Keratinocyte (primary cell): ENCODE measurements around the gene STK11IP. TPM values are rescaled to one million over a fixed set of nuclear protein-coding genes. Genes with fewer than 3 reads are reported as not detected.

Experiments used
- DNase-seq: peaks from one replicate; pipeline ENCODE4 v3.0.0-alpha.2; 2011; ENCODE audit warnings: low read depth, missing footprints, low spot score
- FAIRE-seq: peaks from 2 replicates; lab custom pipeline; 2011; peaks lifted over from hg19 to GRCh38; lab: Jason Lieb, UNC
- H2AFZ ChIP-seq: 2 replicates; pipeline ENCODE4 v1.6.0; 2012; ENCODE audit warnings: low read length, control low read depth, inconsistent platforms; ENCODE audit not compliant: control insufficient read depth
- H3K27ac ChIP-seq: 2 replicates; pipeline ENCODE4 v1.5.1; 2011; ENCODE audit warnings: low read length; ENCODE audit not compliant: control insufficient read depth, insufficient read depth
- H3K27me3 ChIP-seq: 3 replicates; pipeline ENCODE4 v1.6.0; 2011; ENCODE audit warnings: low read length; ENCODE audit not compliant: control insufficient read depth, insufficient read depth; ENCODE audit errors: extremely low read depth
- H3K36me3 ChIP-seq, 2 experiments: 2 replicates in 1 of 2; 3 replicates in 1 of 2; pipeline ENCODE4 v1.5.1; 2011; ENCODE audit warnings: low read length in 2 of 2, mild to moderate bottlenecking in 1 of 2; ENCODE audit not compliant: control insufficient read depth in 2 of 2, insufficient read depth in 2 of 2; ENCODE audit errors: extremely low read depth in 1 of 2
- H3K4me1 ChIP-seq: 3 replicates; pipeline ENCODE4 v1.5.1; 2011; ENCODE audit warnings: low read length; ENCODE audit not compliant: control insufficient read depth, insufficient read depth; ENCODE audit errors: extremely low read depth
- H3K4me2 ChIP-seq: 3 replicates; pipeline ENCODE4 v1.6.0; 2011; ENCODE audit warnings: low read depth, low read length; ENCODE audit not compliant: control insufficient read depth, insufficient read depth; ENCODE audit errors: extremely low read depth
- H3K4me3 ChIP-seq, 3 experiments: fragments of 200-600 bp in 1 of 3; sonication (generic) in 1 of 3; 2 replicates in 2 of 3; 3 replicates in 1 of 3; pipeline ENCODE4 v1.5.1; 2011 to 2016; ENCODE audit warnings: low read length in 3 of 3, mild to moderate bottlenecking in 3 of 3, control low read depth in 2 of 3, inconsistent platforms in 1 of 3, low read depth in 1 of 3, mixed read lengths in 1 of 3, mixed run types in 1 of 3, moderate library complexity in 1 of 3; ENCODE audit not compliant: control insufficient read depth in 2 of 3, insufficient read depth in 2 of 3; ENCODE audit errors: extremely low read depth in 1 of 3
- H3K79me2 ChIP-seq: 2 replicates; pipeline ENCODE4 v1.6.0; 2012; ENCODE audit warnings: low read length; ENCODE audit not compliant: control insufficient read depth, insufficient read depth
- H3K9ac ChIP-seq: 3 replicates; pipeline ENCODE4 v1.6.0; 2011; ENCODE audit warnings: low read length; ENCODE audit not compliant: control insufficient read depth, insufficient read depth; ENCODE audit errors: extremely low read depth
- H3K9me1 ChIP-seq: 3 replicates; pipeline ENCODE4 v1.6.0; 2011; ENCODE audit warnings: low read length; ENCODE audit not compliant: control insufficient read depth, insufficient read depth; ENCODE audit errors: extremely low read depth
- H3K9me3 ChIP-seq: 2 replicates; pipeline ENCODE4 v1.5.1; 2012; ENCODE audit warnings: low read depth, low read length; ENCODE audit not compliant: control insufficient read depth
- H4K20me1 ChIP-seq: 3 replicates; pipeline ENCODE4 v1.6.0; 2011; ENCODE audit warnings: low read length; ENCODE audit not compliant: control insufficient read depth, insufficient read depth; ENCODE audit errors: extremely low read depth
- EZH2 ChIP-seq: IDR thresholded peaks from one replicate; pipeline ENCODE4 v1.6.1; 2012; ENCODE audit warnings: inconsistent platforms, mild to moderate bottlenecking, low read length, moderate library complexity
- dilution Hi-C: fragments of 300-500 bp; cut with MboI; formaldehyde crosslinking; loops from one replicate; pipeline ENCODE4 v1.7.0; 2020; ENCODE audit warnings: low sequenced_read_pairs; ENCODE audit not compliant: extremely low pct_ligation_motif_present
- polyA plus RNA-seq, 5 experiments: library from polyadenylated mRNA; depleted of rRNA in 3 of 5; stranded (reverse) in 3 of 5; stranded (forward) in 1 of 5; unstranded in 1 of 5; fragments of >200 nt; gene quantifications; 1 replicate in 1 of 5; 2 replicates in 3 of 5; 3 replicates in 1 of 5; pipeline versions ENCODE4 v1.2.1 to v1.2.3, GENCODE V29; 2011 to 2012; ENCODE audit warnings: missing spikeins in 2 of 5, low read depth in 1 of 5, low replicate concordance in 1 of 5
- TF ChIP-seq, protein P1 (sequence below), 3 experiments: IDR thresholded peaks in 1 of 3; conservative IDR thresholded peaks in 1 of 3; optimal IDR thresholded peaks in 1 of 3; 2 replicates in 2 of 3; 3 replicates in 1 of 3; pipeline versions ENCODE3 to v1.5.1; 2011; ENCODE audit warnings: low read length in 3 of 3, mild to moderate bottlenecking in 3 of 3, moderate library complexity in 2 of 3, control low read depth in 1 of 3, inconsistent platforms in 1 of 3; ENCODE audit not compliant: insufficient read depth in 2 of 3; ENCODE audit errors: extremely low read depth in 1 of 3

Gene STK11IP
- polyA plus RNA-seq, 1 donor (not counting 4 experiments of a cell fraction or from before 2014, with no cell fraction given) = 10.0 TPM

DNA sequence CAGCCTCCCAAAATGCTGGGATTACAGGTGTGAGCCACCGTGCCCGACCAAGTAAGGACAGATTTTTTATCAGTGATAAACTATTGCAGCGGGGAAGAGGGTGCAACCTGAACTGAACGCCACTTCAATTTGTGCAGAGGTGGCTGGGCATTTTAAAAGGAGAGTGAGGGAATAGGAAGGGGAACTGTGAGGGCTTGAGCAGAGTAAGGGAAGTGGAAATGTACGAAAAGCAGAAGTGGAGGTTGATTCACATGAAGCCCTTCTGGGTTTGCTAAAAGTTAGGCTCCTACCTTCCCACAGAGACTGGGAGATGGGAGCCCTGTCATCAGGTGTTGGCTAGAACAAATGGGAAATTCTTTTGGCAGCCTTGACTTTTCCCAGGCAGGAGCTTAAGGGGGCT is 6.1 kb downstream of the STK11IP start:
- DNase-seq = no peak

DNA sequence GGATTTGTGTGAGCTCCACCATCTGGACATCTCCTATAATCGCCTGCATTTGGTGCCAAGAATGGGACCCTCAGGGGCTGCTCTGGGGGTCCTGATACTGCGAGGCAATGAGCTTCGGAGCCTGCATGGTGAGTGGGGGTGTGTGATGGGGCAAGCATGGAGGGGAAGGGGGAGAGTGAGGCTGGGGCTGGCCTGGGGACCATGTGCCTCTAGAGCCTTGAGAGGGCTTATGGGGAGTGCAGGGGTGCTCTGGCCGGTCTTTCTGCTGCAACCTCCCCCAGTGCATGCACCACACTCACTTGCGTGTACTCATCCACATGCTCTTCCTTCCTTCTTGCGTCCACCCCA is 7.9 kb downstream of the STK11IP start:
- no peak for DNase-seq
- Histone ChIP-seq H3K27ac (no peak overlapping the region), H3K36me3 (peaks cover 21 to 39% of the 10 kb centered on the region in 2 experiments), H3K9ac (no peak overlapping the region), H2AFZ (no peak overlapping the region), H3K27me3 (no peaks in the 10 kb centered on the region), H3K4me2 (no peak overlapping the region), H3K79me2 (no peaks in the 10 kb centered on the region), H3K4me1 (no peaks in the 10 kb centered on the region), H3K9me3 (no peaks in the 10 kb centered on the region), H3K4me3 (no peak overlapping the region), H4K20me1 (no peaks in the 10 kb centered on the region), H3K9me1 (no peaks in the 10 kb centered on the region)
- FAIRE-seq = no peak
- TF ChIP-seq EZH2 = no peak
- dilution Hi-C loops = no loop called here

More for the DNA sequence above, 6.1 kb downstream of the STK11IP start:
- H3K79me2 ChIP-seq = no peaks in the 10 kb centered on the region
- no peaks in the 10 kb centered on the region for H4K20me1 ChIP-seq
- H3K9ac ChIP-seq = no peak overlapping the region
- FAIRE-seq = no peak
- no peak overlapping the region for H2AFZ ChIP-seq
- H3K4me3 ChIP-seq = no peak overlapping the region
- TF ChIP-seq EZH2 = no peak
- TF ChIP-seq, protein P1, sequence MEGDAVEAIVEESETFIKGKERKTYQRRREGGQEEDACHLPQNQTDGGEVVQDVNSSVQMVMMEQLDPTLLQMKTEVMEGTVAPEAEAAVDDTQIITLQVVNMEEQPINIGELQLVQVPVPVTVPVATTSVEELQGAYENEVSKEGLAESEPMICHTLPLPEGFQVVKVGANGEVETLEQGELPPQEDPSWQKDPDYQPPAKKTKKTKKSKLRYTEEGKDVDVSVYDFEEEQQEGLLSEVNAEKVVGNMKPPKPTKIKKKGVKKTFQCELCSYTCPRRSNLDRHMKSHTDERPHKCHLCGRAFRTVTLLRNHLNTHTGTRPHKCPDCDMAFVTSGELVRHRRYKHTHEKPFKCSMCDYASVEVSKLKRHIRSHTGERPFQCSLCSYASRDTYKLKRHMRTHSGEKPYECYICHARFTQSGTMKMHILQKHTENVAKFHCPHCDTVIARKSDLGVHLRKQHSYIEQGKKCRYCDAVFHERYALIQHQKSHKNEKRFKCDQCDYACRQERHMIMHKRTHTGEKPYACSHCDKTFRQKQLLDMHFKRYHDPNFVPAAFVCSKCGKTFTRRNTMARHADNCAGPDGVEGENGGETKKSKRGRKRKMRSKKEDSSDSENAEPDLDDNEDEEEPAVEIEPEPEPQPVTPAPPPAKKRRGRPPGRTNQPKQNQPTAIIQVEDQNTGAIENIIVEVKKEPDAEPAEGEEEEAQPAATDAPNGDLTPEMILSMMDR (optimal IDR thresholded peaks at IDR 0.05 in 1 of 3, IDR thresholded peaks at IDR 0.05 in 1 of 3, conservative IDR thresholded peaks at IDR 0.05 in 1 of 3; ENCODE audit: extremely low read depth in 1 of 3, insufficient read depth in 2 of 3, low read length in 3 of 3) = no peak
- no peak overlapping the region for H3K27ac ChIP-seq
- no peaks in the 10 kb centered on the region for H3K4me1 ChIP-seq
- no peaks in the 10 kb centered on the region for H3K27me3 ChIP-seq
- no peak overlapping the region for H3K4me2 ChIP-seq
- H3K9me3 ChIP-seq = no peaks in the 10 kb centered on the region
- H3K9me1 ChIP-seq = no peaks in the 10 kb centered on the region
- peaks cover 16 to 33% of the 10 kb centered on the region in 2 experiments for H3K36me3 ChIP-seq
- dilution Hi-C loops = no loop called here

GRCh38 chr2:219607931-219608330 is 10.3 kb downstream of the STK11IP start:
- Histone ChIP-seq H3K4me2 (no peak overlapping the region), H3K9ac (no peak overlapping the region), H3K4me3 (no peak overlapping the region), H3K4me1 (no peaks in the 10 kb centered on the region), H3K9me1 (no peaks in the 10 kb centered on the region), H3K27ac (no peak overlapping the region), H3K79me2 (no peaks in the 10 kb centered on the region), H3K27me3 (no peaks in the 10 kb centered on the region), H4K20me1 (no peaks in the 10 kb centered on the region), H3K9me3 (no peaks in the 10 kb centered on the region), H2AFZ (no peak overlapping the region), H3K36me3 (peaks cover 21 to 44% of the 10 kb centered on the region in 2 experiments)
- DNase-seq = no peak
- no peak for FAIRE-seq
- dilution Hi-C loops = no loop called here
- TF ChIP-seq, protein P1 (optimal IDR thresholded peaks at IDR 0.05 in 1 of 3, IDR thresholded peaks at IDR 0.05 in 1 of 3, conservative IDR thresholded peaks at IDR 0.05 in 1 of 3; ENCODE audit: extremely low read depth in 1 of 3, insufficient read depth in 2 of 3, low read length in 3 of 3) = no peak
- TF ChIP-seq EZH2 = no peak
